Dendritic cell treated with granulocyte-macrophage colony-stimulating factor and Interleukin-4, amounts not matched to agents 40 ng/mL and 50 ng/mL, for 4 days (primary cell): ENCODE measurements around the gene ARHGAP30.

Experiments
- H3K27ac Mint-ChIP-seq: one replicate; pipeline ENCODE4 v1.8.0; 2022; ENCODE audit warnings: mild to moderate bottlenecking, mixed read lengths
- H3K27me3 Mint-ChIP-seq: one replicate; pipeline ENCODE4 v1.8.0; 2022; ENCODE audit warnings: mild to moderate bottlenecking, mixed read lengths
- H3K36me3 Mint-ChIP-seq: one replicate; pipeline ENCODE4 v1.8.0; 2022; ENCODE audit warnings: low read depth, mixed read lengths
- H3K4me1 Mint-ChIP-seq: one replicate; pipeline ENCODE4 v1.8.0; 2022; ENCODE audit warnings: low read depth, mixed read lengths
- H3K4me3 Mint-ChIP-seq: one replicate; pipeline ENCODE4 v1.8.0; 2022; ENCODE audit warnings: mild to moderate bottlenecking, moderate library complexity, mixed read lengths
- H3K9me3 Mint-ChIP-seq: one replicate; pipeline ENCODE4 v1.8.0; 2022; ENCODE audit warnings: mixed read lengths
- intact Hi-C: fragments of 100-400 bp; cut with micrococcal nuclease; formaldehyde crosslinking; loops from one replicate; pipeline ENCODE4 v1.15.0; 2022

ARHGAP30 gene

GRCh38 chr1:161082996-161083747, 13.5 kb upstream of the ARHGAP30 start:
- H3K4me1 Mint-ChIP-seq, result peaks cover 76% of the 10 kb centered on the region
- intact Hi-C loops, result loop anchor here (2.0 kb wide), 1 partner anchor 14 kb away; the partner anchor contains the start of gene ARHGAP30
- H3K4me3 Mint-ChIP-seq, result no peak overlapping the region
- H3K27me3 Mint-ChIP-seq, result peaks cover 3% of the 10 kb centered on the region
- H3K9me3 Mint-ChIP-seq, result no peaks in the 10 kb centered on the region
- peak overlapping the region; percentile 26 for H3K27ac Mint-ChIP-seq
- H3K36me3 Mint-ChIP-seq, result no peaks in the 10 kb centered on the region

DNA sequence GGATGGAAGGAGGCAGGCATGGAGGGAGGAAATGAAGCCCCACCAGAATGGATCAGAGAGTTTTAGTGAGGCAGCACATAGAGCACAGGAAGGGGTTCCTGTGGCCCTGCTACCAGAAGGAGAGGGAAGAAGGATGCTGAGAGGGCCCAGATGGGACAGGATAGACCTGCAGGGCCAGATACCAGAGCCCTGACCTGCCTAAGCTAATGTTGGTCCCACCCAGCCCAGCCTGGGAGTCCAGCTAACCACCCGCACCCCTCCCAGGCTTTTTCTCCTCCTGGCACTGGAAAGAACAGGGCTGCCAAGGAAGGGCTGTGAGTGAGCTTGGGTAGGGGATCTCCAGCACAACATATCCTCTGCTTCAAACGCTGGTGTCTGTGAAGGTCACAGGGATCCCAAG, 12.8 kb upstream of the ARHGAP30 start:
- peaks cover 3% of the 10 kb centered on the region for H3K27me3 Mint-ChIP-seq
- intact Hi-C loops, result loop anchor here (2.0 kb wide), 1 partner anchor 14 kb away; the partner anchor contains the start of gene ARHGAP30
- peak overlapping the region; percentile 48 for H3K27ac Mint-ChIP-seq
- no peaks in the 10 kb centered on the region for H3K9me3 Mint-ChIP-seq
- no peak overlapping the region for H3K4me3 Mint-ChIP-seq
- no peaks in the 10 kb centered on the region for H3K36me3 Mint-ChIP-seq
- H3K4me1 Mint-ChIP-seq, result peaks cover 69% of the 10 kb centered on the region

GRCh38 chr1:161081519-161081918, 11.8 kb upstream of the ARHGAP30 start:
- intact Hi-C loops, result no loop called here
- no peaks in the 10 kb centered on the region for H3K9me3 Mint-ChIP-seq
- no peak overlapping the region for H3K4me3 Mint-ChIP-seq
- peaks cover 69% of the 10 kb centered on the region for H3K4me1 Mint-ChIP-seq
- no peaks in the 10 kb centered on the region for H3K36me3 Mint-ChIP-seq
- peak overlapping the region; percentile 48 for H3K27ac Mint-ChIP-seq
- H3K27me3 Mint-ChIP-seq, result peaks cover 3% of the 10 kb centered on the region

GRCh38 chr1:161080441-161081405, 11.0 kb upstream of the ARHGAP30 start:
- H3K27ac Mint-ChIP-seq, result peak overlapping the region; percentile 48
- H3K9me3 Mint-ChIP-seq, result no peaks in the 10 kb centered on the region
- no peaks in the 10 kb centered on the region for H3K36me3 Mint-ChIP-seq
- no peak overlapping the region for H3K4me3 Mint-ChIP-seq
- H3K4me1 Mint-ChIP-seq, result peaks cover 72% of the 10 kb centered on the region
- peaks cover 3% of the 10 kb centered on the region for H3K27me3 Mint-ChIP-seq
- intact Hi-C loops, result no loop called here

DNA sequence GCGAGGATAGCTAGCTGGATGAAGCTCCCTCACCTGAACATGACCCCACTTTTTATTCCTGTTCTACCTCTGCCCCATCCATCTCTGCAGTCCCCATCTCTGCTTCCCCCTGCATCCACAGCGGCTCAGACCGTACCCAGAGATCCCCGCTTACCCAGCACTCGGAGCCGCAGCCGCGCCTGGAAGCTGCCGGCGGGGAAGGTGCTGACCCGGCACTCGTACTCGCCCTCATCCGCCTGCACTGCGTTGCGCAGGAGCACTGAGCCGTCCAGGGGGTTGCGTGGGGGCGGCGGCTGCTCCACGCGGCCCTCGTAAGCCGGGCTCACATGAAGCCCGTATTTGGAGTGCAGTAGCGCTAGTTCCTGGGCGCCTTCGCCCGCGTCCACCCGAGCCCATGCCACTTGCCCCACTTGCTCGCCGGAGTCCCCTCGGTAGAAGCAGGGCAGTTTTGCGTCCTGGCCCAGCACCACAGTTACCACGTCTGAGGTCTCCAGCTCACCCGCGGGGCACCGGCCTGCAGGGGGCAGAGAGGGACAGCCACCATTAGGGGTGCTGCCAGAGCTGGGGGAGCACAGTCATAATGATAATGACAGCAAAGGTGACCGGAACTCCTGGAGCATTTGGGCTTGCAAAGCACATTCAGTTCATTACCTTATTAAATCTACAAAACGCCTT, 9.9 kb upstream of the ARHGAP30 start:
- H3K9me3 Mint-ChIP-seq, result no peaks in the 10 kb centered on the region
- intact Hi-C loops, result no loop called here
- peak overlapping the region; percentile 4 for H3K4me3 Mint-ChIP-seq
- peaks cover 62% of the 10 kb centered on the region for H3K4me1 Mint-ChIP-seq
- no peaks in the 10 kb centered on the region for H3K36me3 Mint-ChIP-seq
- no peak overlapping the region for H3K27ac Mint-ChIP-seq
- H3K27me3 Mint-ChIP-seq, result peaks cover 3% of the 10 kb centered on the region

GRCh38 chr1:161077426-161077825, 7.7 kb upstream of the ARHGAP30 start:
- peaks cover 3% of the 10 kb centered on the region for H3K27me3 Mint-ChIP-seq
- no peak overlapping the region for H3K4me3 Mint-ChIP-seq
- peaks cover 40% of the 10 kb centered on the region for H3K4me1 Mint-ChIP-seq
- intact Hi-C loops, result no loop called here
- no peaks in the 10 kb centered on the region for H3K36me3 Mint-ChIP-seq
- H3K27ac Mint-ChIP-seq, result no peak overlapping the region
- H3K9me3 Mint-ChIP-seq, result no peaks in the 10 kb centered on the region

- intact Hi-C loops, result no loop called here
- Mint-ChIP-seq H3K27ac (no peak overlapping the region), H3K36me3 (no peaks in the 10 kb centered on the region), H3K9me3 (no peaks in the 10 kb centered on the region), H3K4me1 (peaks cover 38% of the 10 kb centered on the region), H3K4me3 (no peak overlapping the region), H3K27me3 (peaks cover 3% of the 10 kb centered on the region)
These were observed 6.7 kb upstream of the ARHGAP30 start for GRCh38 chr1:161076410-161076809.

DNA sequence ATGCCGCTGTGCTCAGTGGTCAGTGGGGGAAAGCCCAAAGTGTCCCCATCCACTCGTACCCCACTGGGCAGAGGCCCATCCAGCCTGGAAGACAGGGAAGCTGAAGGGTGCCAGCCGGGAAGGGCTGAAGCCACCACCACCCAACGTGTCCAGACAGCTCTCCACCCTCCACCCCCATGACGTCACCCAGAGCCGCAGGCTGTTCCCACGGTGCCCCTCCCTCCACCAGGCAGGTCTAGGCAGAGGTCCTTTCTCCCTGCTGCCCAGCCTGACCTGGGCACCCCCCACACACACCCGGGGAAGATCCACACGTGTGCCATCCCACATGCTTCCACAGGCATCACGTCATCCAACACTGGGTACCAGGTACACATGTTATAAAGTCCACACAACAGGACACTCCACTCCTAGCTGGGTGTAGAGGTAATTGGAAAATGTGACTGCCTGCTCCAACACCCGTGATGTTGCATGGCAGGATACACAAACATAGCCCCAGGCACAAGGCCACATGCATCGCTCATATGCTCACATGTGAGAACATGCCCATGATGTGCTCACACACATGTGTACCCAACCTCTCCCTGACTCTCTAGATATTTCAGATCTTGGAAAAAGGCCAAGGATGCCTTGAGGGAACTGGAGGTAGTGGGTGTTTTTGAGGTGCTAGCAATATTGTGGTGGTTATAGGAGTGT, 5.1 kb upstream of the ARHGAP30 start:
- peaks cover 3% of the 10 kb centered on the region for H3K27me3 Mint-ChIP-seq
- peaks cover 38% of the 10 kb centered on the region for H3K4me1 Mint-ChIP-seq
- no peaks in the 10 kb centered on the region for H3K9me3 Mint-ChIP-seq
- no peak overlapping the region for H3K27ac Mint-ChIP-seq
- H3K36me3 Mint-ChIP-seq, result no peaks in the 10 kb centered on the region
- H3K4me3 Mint-ChIP-seq, result no peak overlapping the region
- intact Hi-C loops, result no loop called here

- H3K9me3 Mint-ChIP-seq, result no peaks in the 10 kb centered on the region
- no peak overlapping the region for H3K4me3 Mint-ChIP-seq
- H3K27me3 Mint-ChIP-seq, result no peaks in the 10 kb centered on the region
- intact Hi-C loops, result no loop called here
- H3K27ac Mint-ChIP-seq, result peak overlapping the region; percentile 6
- H3K36me3 Mint-ChIP-seq, result peaks cover 12% of the 10 kb centered on the region
- H3K4me1 Mint-ChIP-seq, result peaks cover 40% of the 10 kb centered on the region
These were observed 3.9 kb upstream of the ARHGAP30 start for GRCh38 chr1:161073474-161074121.

GRCh38 chr1:161072751-161073449, 3.2 kb upstream of the ARHGAP30 start:
- peaks cover 44% of the 10 kb centered on the region for H3K4me1 Mint-ChIP-seq
- no peaks in the 10 kb centered on the region for H3K27me3 Mint-ChIP-seq
- H3K27ac Mint-ChIP-seq, result peak overlapping the region; percentile 6
- no peaks in the 10 kb centered on the region for H3K9me3 Mint-ChIP-seq
- intact Hi-C loops, result loop anchor here (1.0 kb wide), 1 partner anchor 23 kb away; no protein-coding TSS in a partner anchor
- peaks cover 14% of the 10 kb centered on the region for H3K36me3 Mint-ChIP-seq
- H3K4me3 Mint-ChIP-seq, result no peak overlapping the region

DNA sequence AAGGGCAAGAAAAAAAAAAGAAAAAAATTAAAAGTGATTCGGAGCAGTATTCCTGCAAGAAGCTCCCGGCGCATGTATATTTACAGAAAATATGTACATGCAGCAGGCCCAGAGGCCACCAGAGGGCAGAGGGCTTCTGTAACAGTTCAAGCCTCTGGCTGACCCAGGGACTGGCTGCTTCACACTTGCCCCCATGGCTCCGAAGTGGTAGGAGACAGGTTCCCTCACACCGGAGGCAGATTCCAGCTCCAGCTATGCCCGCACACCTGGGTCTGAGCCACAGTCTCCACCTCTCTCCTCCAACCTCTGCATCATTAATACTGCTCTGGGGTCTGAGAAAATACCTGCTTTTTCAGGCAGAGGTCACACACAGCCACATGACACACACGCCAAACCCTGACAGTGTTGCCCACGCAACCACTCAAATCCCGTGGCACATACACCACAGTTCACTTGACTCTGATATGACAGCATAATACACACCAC, 2.2 kb upstream of the ARHGAP30 start:
- intact Hi-C loops, result loop anchor here (1.0 kb wide), 2 partner anchors 24 to 67 kb away; no protein-coding TSS in a partner anchor
- peaks cover 54% of the 10 kb centered on the region for H3K4me1 Mint-ChIP-seq
- H3K36me3 Mint-ChIP-seq, result peaks cover 17% of the 10 kb centered on the region
- H3K4me3 Mint-ChIP-seq, result no peak overlapping the region
- no peak overlapping the region for H3K27ac Mint-ChIP-seq
- no peaks in the 10 kb centered on the region for H3K9me3 Mint-ChIP-seq
- no peaks in the 10 kb centered on the region for H3K27me3 Mint-ChIP-seq

GRCh38 chr1:161070761-161071160, 1.1 kb upstream of the ARHGAP30 start:
- Mint-ChIP-seq H3K4me1 (peaks cover 60% of the 10 kb centered on the region), H3K36me3 (peaks cover 29% of the 10 kb centered on the region), H3K27ac (peak overlapping the region; percentile 99), H3K27me3 (no peaks in the 10 kb centered on the region), H3K9me3 (no peaks in the 10 kb centered on the region), H3K4me3 (no peak overlapping the region)
- intact Hi-C loops, result loop anchor here (1.0 kb wide), 1 partner anchor 69 kb away; no protein-coding TSS in a partner anchor
